Activated naive CD4-positive, alpha-beta T cell treated with anti-CD3 and anti-CD28 coated beads, Interleukin-2, amount 50 U/mL, for 24 hours (primary cell): ENCODE measurements around the gene H1-8.

Source experiments
- H3K27ac Mint-ChIP-seq: one replicate; pipeline ENCODE4 v1.8.0; 2021; ENCODE audit warnings: mild to moderate bottlenecking, mixed read lengths
- H3K27me3 Mint-ChIP-seq: one replicate; pipeline ENCODE4 v1.8.0; 2021; ENCODE audit warnings: mixed read lengths
- H3K36me3 Mint-ChIP-seq: one replicate; pipeline ENCODE4 v1.8.0; 2021; ENCODE audit warnings: mixed read lengths
- H3K4me1 Mint-ChIP-seq: one replicate; pipeline ENCODE4 v1.8.0; 2021; ENCODE audit warnings: mixed read lengths
- H3K4me3 Mint-ChIP-seq: one replicate; pipeline ENCODE4 v1.8.0; 2021; ENCODE audit warnings: mild to moderate bottlenecking, mixed read lengths
- H3K9me3 Mint-ChIP-seq: one replicate; pipeline ENCODE4 v1.8.0; 2021; ENCODE audit warnings: mixed read lengths

H1-8 gene

GRCh38 chr3:129555153-129555550 lies 12.2 kb downstream of the H1-8 start:
- no peak overlapping the region for H3K4me3 Mint-ChIP-seq
- no peak overlapping the region for H3K27ac Mint-ChIP-seq
- no peaks in the 10 kb centered on the region for H3K9me3 Mint-ChIP-seq
- no peaks in the 10 kb centered on the region for H3K27me3 Mint-ChIP-seq
- no peaks in the 10 kb centered on the region for H3K36me3 Mint-ChIP-seq
- H3K4me1 Mint-ChIP-seq: peaks cover 7% of the 10 kb centered on the region

- Mint-ChIP-seq H3K36me3 (no peaks in the 10 kb centered on the region), H3K4me1 (peaks cover 7% of the 10 kb centered on the region), H3K4me3 (no peak overlapping the region), H3K27me3 (no peaks in the 10 kb centered on the region), H3K9me3 (no peaks in the 10 kb centered on the region), H3K27ac (no peak overlapping the region)
Measured at GRCh38 chr3:129555616-129556357, 12.8 kb downstream of the H1-8 start.

GRCh38 chr3:129556358-129556695 lies 13.4 kb downstream of the H1-8 start:
- Mint-ChIP-seq H3K4me1 (peaks cover 7% of the 10 kb centered on the region), H3K36me3 (no peaks in the 10 kb centered on the region), H3K9me3 (no peaks in the 10 kb centered on the region), H3K4me3 (no peak overlapping the region), H3K27ac (no peak overlapping the region), H3K27me3 (no peaks in the 10 kb centered on the region)

GRCh38 chr3:129556890-129557547 lies 14.0 kb downstream of the H1-8 start:
- H3K27me3 Mint-ChIP-seq: no peaks in the 10 kb centered on the region
- peaks cover 7% of the 10 kb centered on the region for H3K4me1 Mint-ChIP-seq
- H3K36me3 Mint-ChIP-seq: no peaks in the 10 kb centered on the region
- H3K27ac Mint-ChIP-seq: no peak overlapping the region
- H3K9me3 Mint-ChIP-seq: no peaks in the 10 kb centered on the region
- H3K4me3 Mint-ChIP-seq: no peak overlapping the region

GRCh38 chr3:129557548-129557894 lies 14.5 kb downstream of the H1-8 start:
- no peaks in the 10 kb centered on the region for H3K36me3 Mint-ChIP-seq
- peaks cover 7% of the 10 kb centered on the region for H3K4me1 Mint-ChIP-seq
- H3K4me3 Mint-ChIP-seq: no peak overlapping the region
- no peaks in the 10 kb centered on the region for H3K27me3 Mint-ChIP-seq
- no peak overlapping the region for H3K27ac Mint-ChIP-seq
- H3K9me3 Mint-ChIP-seq: no peaks in the 10 kb centered on the region

GRCh38 chr3:129558081-129558771 lies 15.3 kb downstream of the H1-8 start:
- peaks cover 7% of the 10 kb centered on the region for H3K4me1 Mint-ChIP-seq
- H3K4me3 Mint-ChIP-seq: no peak overlapping the region
- no peaks in the 10 kb centered on the region for H3K9me3 Mint-ChIP-seq
- no peaks in the 10 kb centered on the region for H3K27me3 Mint-ChIP-seq
- no peak overlapping the region for H3K27ac Mint-ChIP-seq
- no peaks in the 10 kb centered on the region for H3K36me3 Mint-ChIP-seq

GRCh38 chr3:129558772-129559564 lies 16.0 kb downstream of the H1-8 start:
- Mint-ChIP-seq H3K4me1 (peaks cover 3% of the 10 kb centered on the region), H3K9me3 (no peaks in the 10 kb centered on the region)

GRCh38 chr3:129559565-129560079 lies 16.6 kb downstream of the H1-8 start:
- H3K27me3 Mint-ChIP-seq: no peaks in the 10 kb centered on the region
- no peak overlapping the region for H3K27ac Mint-ChIP-seq
- H3K36me3 Mint-ChIP-seq: no peaks in the 10 kb centered on the region
- no peaks in the 10 kb centered on the region for H3K9me3 Mint-ChIP-seq
- H3K4me3 Mint-ChIP-seq: no peak overlapping the region
- no peaks in the 10 kb centered on the region for H3K4me1 Mint-ChIP-seq

More at GRCh38 chr3:129558772-129559564, 16.0 kb downstream of the H1-8 start:
- Mint-ChIP-seq H3K27me3 (no peaks in the 10 kb centered on the region), H3K4me3 (no peak overlapping the region), H3K36me3 (no peaks in the 10 kb centered on the region), H3K27ac (no peak overlapping the region)

- Mint-ChIP-seq H3K4me3 (no peak overlapping the region), H3K27ac (no peak overlapping the region), H3K36me3 (no peaks in the 10 kb centered on the region), H3K27me3 (no peaks in the 10 kb centered on the region), H3K9me3 (no peaks in the 10 kb centered on the region), H3K4me1 (no peaks in the 10 kb centered on the region)
Measured at GRCh38 chr3:129560269-129560787, 17.4 kb downstream of the H1-8 start.

GRCh38 chr3:129560911-129561594 lies 18.1 kb downstream of the H1-8 start:
- H3K27me3 Mint-ChIP-seq: no peaks in the 10 kb centered on the region
- no peaks in the 10 kb centered on the region for H3K36me3 Mint-ChIP-seq
- no peak overlapping the region for H3K27ac Mint-ChIP-seq
- H3K4me1 Mint-ChIP-seq: no peaks in the 10 kb centered on the region
- no peaks in the 10 kb centered on the region for H3K9me3 Mint-ChIP-seq
- H3K4me3 Mint-ChIP-seq: no peak overlapping the region

- Mint-ChIP-seq H3K27ac (no peak overlapping the region), H3K4me3 (no peak overlapping the region), H3K9me3 (no peaks in the 10 kb centered on the region), H3K27me3 (no peaks in the 10 kb centered on the region), H3K4me1 (no peaks in the 10 kb centered on the region), H3K36me3 (no peaks in the 10 kb centered on the region)
Measured at GRCh38 chr3:129561619-129562248, 18.8 kb downstream of the H1-8 start.

- Mint-ChIP-seq H3K27ac (no peak overlapping the region), H3K9me3 (no peaks in the 10 kb centered on the region), H3K4me3 (no peak overlapping the region), H3K4me1 (no peaks in the 10 kb centered on the region), H3K36me3 (no peaks in the 10 kb centered on the region), H3K27me3 (no peaks in the 10 kb centered on the region)
Measured at GRCh38 chr3:129562803-129563202, 19.8 kb downstream of the H1-8 start.

GRCh38 chr3:129563332-129563731 lies 20.4 kb downstream of the H1-8 start:
- H3K27me3 Mint-ChIP-seq: no peaks in the 10 kb centered on the region
- H3K4me3 Mint-ChIP-seq: no peak overlapping the region
- H3K27ac Mint-ChIP-seq: no peak overlapping the region
- H3K36me3 Mint-ChIP-seq: no peaks in the 10 kb centered on the region
- no peaks in the 10 kb centered on the region for H3K4me1 Mint-ChIP-seq
- no peaks in the 10 kb centered on the region for H3K9me3 Mint-ChIP-seq

- Mint-ChIP-seq H3K27ac (no peak overlapping the region), H3K4me1 (no peaks in the 10 kb centered on the region), H3K4me3 (no peak overlapping the region), H3K36me3 (no peaks in the 10 kb centered on the region), H3K27me3 (no peaks in the 10 kb centered on the region), H3K9me3 (no peaks in the 10 kb centered on the region)
Measured at GRCh38 chr3:129563850-129564535, 21.0 kb downstream of the H1-8 start.
